Activated T-helper 1 cell treated with anti-CD3 and anti-CD28 coated beads, Interleukin-2, amount 50 U/mL, for 16 hours (primary cell): ENCODE results near the gene SMARCA4.
"Not testable (repeated sequence)": the region's sequence is repeated elsewhere in the genome, so short reads cannot be mapped to it uniquely, and the experiment has no call there.

Experiments
- DNase-seq, 2 donors: peaks; one replicate each; pipeline ENCODE4 v3.0.0-alpha.2; 2020; ENCODE audit warnings: low read depth in 1 of 2, low spot score in 1 of 2

The SMARCA4 gene

DNA sequence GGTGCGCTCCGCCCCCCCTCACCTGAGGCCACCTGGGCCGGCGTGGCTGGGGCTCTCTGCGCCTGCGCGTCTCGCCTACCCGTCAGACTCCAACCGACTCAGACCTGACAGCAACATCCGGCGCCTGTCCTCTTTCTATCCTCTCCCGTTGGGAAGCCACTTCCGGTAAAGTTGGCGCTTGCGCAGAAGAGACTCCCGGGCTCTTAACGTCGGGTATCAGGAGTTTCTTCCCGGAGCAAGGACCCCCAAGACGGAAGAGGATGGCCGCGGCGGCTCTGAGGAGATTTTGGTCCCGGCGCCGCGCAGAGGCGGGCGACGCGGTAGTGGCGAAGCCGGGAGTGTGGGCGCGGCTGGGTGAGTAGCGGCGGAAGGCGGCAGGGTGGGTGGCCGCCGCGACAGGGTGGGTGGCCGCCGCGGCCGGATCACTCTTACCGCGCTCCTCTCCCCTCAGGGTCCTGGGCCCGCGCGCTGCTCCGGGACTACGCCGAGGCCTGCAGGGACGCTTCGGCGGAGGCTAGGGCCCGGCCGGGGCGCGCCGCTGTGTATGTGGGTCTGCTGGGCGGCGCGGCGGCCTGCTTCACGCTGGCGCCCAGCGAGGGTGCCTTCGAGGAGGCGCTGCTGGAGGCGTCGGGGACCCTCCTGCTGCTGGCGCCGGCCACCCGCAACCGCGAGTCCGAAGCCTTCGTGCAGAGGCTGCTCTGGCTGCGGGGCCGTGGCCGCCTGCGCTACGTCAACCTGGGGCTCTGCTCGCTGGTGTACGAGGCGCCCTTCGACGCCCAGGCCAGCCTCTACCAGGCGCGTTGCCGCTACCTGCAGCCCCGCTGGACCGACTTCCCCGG, 32.0 kb upstream of the SMARCA4 start, which contains the start of the genes TIMM29 and YIPF2:
TIMM29 (plus strand) TSS at position 249 of the 839 bp plus-strand sequence; CDS start at position 261, 12 bp downstream.
YIPF2 (minus strand) TSS at position 77 of the 839 bp plus-strand sequence. CDS start 229 bp downstream, outside the sequence.
- peak; percentile 84 to 91 for DNase-seq

GRCh38 chr19:10929402-10929794, 31.4 kb upstream of the SMARCA4 start:
- DNase-seq, result no peak

DNA sequence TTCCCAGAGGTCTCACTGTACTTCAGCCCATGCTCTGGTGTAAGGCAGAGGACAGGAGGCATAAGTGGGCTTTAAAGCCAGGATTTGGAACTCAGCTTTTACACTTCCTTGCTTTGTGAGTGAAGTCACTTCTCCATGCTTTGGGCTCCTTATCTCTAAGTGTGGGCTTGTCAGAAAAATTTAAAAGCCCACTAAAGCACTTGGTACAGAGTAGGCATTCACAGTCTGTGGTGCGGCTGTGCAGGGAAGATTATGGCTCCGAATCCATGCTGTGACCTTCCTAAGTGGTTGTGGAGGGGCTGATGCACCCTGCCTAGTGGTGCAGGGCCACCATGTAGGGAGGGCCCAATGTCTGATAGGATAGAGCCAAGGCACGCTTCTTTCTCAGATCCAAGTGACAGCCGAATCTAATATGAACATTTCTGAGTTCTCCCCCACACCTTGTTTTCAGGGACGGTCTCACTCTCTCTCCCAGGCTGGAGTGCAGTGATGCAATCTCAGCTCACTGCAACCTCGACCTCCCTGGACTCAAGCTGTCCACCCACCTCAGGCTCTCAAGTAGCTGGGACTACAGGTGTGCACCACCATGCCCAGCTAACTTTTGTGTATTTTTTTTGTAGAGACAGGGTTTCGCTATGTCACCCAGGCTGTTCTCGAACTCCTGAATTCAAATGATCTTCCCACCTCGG, 25.3 kb upstream of the SMARCA4 start:
- no peak for DNase-seq

GRCh38 chr19:10936661-10937084, 24.2 kb upstream of the SMARCA4 start:
- no peak for DNase-seq

- DNase-seq, result not testable (repeated sequence)
These were observed 19.2 kb upstream of the SMARCA4 start for GRCh38 chr19:10941649-10942048.

DNA sequence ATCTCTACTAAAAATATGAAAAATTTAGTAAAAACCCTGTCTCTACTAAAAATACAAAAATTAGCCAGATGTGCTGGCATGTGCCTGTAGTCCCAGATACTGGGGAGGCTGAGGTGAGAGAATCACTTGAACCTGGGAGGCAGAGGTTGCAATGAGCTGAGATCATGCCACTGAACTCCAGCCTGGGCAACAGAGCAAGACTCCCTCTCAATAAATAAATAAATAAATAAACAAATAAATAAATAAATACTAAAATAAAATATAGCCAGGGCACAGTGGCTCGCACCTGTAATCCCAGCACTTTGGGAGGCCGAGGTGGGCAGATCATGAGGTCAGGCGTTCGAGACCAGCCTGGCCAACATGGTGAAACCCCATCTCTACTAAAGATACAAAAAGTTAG, 17.4 kb upstream of the SMARCA4 start:
- DNase-seq, result not testable (repeated sequence)

- DNase-seq, result no peak
These were observed 15.6 kb upstream of the SMARCA4 start for GRCh38 chr19:10945264-10945663.

DNA sequence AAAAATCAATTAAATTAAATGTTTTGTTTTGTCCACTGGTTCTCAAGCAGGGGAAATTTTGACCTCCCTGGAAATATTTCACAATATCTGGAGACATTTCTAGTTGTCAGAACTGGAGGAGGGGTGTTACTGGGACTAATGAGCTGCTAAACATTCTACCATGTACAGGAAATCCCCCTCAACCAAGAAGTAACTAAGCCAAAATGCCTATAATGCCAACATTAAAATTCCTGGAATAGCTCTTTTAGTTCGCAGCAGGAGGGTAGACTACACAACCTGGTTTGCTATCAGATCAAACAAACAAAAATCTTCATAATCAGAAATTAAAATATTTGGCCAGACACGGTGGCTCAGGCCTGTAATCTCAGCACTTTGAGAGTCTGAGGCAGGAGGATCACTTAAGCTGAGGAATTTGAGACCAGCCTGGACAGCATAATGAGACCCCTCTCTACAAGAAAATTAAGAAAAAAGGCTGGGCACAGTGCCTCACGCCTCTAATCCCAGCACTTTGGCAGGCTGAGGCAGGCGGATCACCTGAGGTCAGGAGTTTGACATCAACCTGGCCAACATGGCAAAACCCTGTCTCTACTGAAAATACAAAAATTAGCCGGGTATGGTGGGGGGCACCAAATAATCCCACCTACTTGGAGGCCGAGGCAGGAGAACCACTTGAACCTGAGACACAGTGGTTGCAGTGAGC, 13.7 kb upstream of the SMARCA4 start:
- DNase-seq, result no peak

DNA sequence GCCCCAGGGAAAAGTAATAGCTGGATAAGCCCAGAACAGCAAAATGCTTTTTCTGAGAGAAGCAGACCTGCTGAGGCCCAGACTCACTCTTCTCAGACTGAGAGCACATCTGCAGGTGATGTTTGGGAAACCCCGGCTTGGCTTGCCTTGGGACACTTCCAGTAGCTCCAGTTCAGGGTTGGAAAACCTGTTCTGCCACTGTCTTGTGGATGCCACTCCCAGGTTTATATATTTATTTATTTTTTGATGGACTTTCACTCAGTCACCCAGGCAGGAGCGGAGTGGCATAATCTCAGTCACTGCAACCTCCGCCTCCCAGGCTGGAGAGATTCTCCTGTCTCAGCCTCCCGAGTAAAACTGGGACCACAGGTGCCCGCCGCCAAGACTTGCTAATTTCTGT, 8.0 kb upstream of the SMARCA4 start:
- no peak for DNase-seq

DNA sequence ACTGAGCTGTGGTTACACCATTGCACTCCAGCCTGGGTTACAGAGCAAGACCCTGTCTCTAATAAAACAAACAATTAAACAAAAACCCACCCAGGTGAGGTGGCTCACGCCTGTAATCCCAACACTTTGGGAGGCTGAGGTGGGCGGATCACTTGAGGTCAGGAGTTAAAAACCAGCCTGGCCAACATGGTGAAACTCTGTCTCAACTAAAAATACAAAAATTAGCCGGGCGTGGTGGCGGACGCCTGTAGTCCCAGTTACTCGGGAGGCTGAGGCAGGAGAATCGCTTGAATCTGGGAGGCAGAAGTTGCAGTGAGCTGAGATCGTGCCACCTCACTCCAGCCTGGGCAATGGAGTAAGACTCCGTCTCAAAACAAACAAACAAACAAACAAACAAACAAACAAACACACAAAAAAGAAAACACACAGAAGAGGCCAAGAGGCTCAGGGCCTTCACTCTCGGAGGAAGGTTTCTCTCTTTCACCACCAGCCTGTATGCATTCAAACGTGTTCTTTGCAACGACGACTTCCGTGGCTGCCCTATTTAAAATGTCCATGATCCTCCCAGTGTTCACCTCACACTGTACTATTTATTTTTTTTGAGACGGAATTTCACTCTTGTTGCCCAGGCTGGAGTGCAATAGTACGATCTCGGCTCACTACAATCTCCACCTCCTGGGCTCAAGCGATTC, 1.4 kb upstream of the SMARCA4 start:
- not testable (repeated sequence) for DNase-seq

GRCh38 chr19:10961073-10961860, 437 bp downstream of the SMARCA4 start:
- no peak for DNase-seq

GRCh38 chr19:10962863-10963262, 2.0 kb downstream of the SMARCA4 start:
- no peak for DNase-seq

DNA sequence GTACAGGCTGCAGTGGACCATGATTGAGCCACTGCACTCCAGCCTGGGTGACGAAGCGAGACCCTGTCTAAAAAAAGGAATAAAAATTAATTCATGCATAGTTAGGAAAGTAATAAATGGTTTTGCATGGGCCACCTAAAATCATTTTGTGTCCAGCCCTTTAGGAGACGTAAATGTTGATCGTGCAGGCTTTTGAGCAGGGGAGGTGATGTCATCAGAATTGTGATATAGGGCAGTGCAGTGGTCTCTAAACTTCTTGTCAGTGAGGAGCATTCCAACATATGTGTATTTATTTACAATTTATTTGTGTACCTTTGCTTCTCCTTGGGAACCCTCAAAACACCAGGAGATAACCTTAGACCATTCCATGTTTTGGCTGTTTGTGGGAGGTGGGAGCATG, 3.0 kb downstream of the SMARCA4 start:
- DNase-seq, result no peak

DNA sequence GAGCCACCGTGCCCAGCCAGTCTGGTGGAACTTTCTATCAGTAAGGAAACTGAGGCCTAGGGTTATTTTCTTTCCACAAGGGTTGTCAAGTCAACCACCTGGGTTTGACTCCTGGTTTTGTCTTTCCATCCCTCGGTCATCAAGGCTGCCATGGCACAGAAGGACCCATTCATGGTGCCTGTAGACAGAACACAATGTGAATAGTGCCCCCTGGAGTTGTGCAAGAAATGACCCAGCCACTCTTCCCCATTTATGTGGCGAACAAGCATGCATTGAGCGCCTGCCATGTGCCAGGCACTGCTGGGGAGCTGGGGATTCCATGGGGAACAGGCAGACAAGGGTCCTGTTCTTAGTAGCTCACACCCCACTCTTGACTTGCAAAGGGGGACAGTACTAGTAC, 4.1 kb downstream of the SMARCA4 start:
- no peak for DNase-seq

DNA sequence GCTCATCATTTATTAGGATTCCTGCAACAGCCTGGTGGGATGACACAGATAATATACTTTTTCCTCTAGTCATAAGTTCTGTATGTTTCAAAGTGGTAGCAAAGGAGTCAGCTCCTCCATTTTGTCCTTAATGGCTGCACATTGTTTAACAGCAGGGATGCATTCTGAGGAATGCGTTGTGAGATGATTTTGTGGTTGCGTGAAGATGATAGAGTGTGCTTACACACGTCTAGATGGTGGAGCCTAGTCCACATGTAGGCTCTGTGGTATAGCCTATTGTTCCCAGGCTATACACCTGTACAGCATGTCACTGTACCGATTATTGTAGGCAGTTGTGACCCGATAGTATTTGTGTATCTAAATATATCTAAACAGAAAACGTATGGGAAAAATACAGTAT, 4.6 kb downstream of the SMARCA4 start:
- no peak for DNase-seq

DNA sequence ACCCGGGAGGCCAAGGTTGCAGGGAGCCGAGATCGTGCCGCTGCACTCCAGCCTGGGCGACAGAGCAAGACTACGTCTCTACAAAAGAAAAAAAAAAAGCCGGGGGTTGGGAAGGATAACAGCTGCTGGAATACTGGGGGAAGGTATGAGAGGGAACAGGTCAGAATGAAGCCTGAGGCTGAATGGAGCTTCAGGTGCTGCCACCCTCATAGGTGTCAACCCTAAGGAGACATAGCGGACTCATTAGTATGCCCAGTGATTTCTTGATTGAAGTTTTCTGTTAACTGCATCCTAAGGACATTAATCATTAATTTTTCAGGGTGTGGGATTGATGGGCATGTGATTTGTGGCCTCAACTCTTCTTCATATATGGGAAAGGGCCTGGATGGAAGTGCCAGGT, 6.0 kb downstream of the SMARCA4 start:
- no peak for DNase-seq

GRCh38 chr19:10968527-10969135, 7.8 kb downstream of the SMARCA4 start:
- DNase-seq, result no peak

- DNase-seq, result no peak
These were observed 10.4 kb downstream of the SMARCA4 start for GRCh38 chr19:10971107-10971726.

DNA sequence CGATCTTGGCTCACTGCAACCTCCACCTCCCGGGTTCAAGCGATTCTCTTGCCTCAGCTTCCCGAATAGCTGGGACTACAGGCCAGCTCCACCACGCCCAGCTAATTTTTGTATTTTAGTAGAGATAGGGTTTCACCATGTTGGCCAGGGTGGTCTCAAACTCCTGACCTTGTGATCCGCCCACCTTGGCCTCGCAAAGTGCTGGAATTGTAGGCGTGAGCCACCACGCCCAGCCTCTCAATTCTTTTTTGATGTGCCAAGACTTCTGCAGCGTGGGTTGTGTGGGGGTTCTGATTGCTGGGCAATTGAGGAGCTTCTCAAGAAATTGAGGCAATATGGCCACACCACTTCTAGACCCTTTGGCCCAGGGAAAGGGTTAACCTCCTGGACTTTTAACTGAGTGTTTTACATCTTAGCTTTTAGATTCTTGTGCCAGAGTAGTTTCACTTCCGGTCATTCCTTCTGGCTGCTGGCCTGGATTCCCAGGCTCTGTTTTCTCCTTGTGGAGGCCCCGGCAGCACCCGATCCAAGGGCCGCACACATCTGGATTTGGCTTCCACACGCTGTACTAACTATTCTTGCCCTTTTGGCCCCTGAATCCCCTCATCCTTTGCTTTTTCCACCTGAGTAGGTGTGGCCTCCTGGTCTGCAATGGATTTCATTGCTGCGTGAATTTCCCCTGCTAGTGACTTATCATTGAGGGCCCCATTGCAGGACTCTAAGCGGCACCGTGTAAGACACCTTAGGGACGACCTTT, 14.7 kb downstream of the SMARCA4 start:
- DNase-seq, result no peak
